Keratinocyte (primary cell): ENCODE measurements around the gene ADGRB2.

Experiments
- EZH2 ChIP-seq: IDR thresholded peaks from one replicate; pipeline ENCODE4 v1.6.1; 2012; ENCODE audit warnings: inconsistent platforms, mild to moderate bottlenecking, low read length, moderate library complexity
- TF ChIP-seq, protein P1 (sequence below), 3 experiments: IDR thresholded peaks in 1 of 3; conservative IDR thresholded peaks in 1 of 3; optimal IDR thresholded peaks in 1 of 3; 2 replicates in 2 of 3; 3 replicates in 1 of 3; pipeline versions ENCODE3 to v1.5.1; 2011; ENCODE audit warnings: low read length in 3 of 3, mild to moderate bottlenecking in 3 of 3, moderate library complexity in 2 of 3, control low read depth in 1 of 3, inconsistent platforms in 1 of 3; ENCODE audit not compliant: insufficient read depth in 2 of 3; ENCODE audit errors: extremely low read depth in 1 of 3

DNA sequence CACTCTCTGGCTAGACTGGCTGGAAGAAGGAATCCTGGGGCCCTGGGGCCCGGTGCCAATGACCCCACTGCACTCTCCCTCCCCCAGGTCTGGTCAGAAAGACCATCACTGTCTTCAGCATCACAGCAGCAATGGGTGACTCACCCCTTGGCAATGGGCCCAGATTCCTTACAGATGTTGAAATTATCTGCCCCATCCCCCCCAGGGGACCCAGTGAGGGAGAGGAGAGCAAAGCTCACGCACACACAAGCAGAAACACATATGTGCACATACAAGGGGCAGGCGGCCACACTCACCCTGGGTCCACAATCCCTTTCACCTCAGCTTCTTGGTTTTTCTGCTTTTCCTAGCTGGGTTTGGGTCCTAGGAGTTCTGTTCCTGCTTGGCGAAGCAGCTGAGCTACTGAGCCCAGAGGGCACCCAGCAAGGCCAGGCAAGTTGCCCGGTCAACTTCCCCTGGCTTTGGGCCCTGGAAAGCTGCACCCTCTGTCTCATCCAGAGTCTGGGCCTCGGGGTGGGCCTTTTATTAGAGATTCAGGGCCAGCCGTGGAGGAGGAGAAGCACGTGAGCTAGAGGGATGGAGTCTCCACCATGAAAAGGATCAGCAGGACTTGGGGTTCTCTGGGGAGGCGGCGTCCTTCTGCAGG is 62.9 kb downstream of the ADGRB2 start:
- TF ChIP-seq EZH2 = no peak
- TF ChIP-seq, protein P1, sequence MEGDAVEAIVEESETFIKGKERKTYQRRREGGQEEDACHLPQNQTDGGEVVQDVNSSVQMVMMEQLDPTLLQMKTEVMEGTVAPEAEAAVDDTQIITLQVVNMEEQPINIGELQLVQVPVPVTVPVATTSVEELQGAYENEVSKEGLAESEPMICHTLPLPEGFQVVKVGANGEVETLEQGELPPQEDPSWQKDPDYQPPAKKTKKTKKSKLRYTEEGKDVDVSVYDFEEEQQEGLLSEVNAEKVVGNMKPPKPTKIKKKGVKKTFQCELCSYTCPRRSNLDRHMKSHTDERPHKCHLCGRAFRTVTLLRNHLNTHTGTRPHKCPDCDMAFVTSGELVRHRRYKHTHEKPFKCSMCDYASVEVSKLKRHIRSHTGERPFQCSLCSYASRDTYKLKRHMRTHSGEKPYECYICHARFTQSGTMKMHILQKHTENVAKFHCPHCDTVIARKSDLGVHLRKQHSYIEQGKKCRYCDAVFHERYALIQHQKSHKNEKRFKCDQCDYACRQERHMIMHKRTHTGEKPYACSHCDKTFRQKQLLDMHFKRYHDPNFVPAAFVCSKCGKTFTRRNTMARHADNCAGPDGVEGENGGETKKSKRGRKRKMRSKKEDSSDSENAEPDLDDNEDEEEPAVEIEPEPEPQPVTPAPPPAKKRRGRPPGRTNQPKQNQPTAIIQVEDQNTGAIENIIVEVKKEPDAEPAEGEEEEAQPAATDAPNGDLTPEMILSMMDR (optimal IDR thresholded peaks at IDR 0.05 in 1 of 3, IDR thresholded peaks at IDR 0.05 in 1 of 3, conservative IDR thresholded peaks at IDR 0.05 in 1 of 3; ENCODE audit: extremely low read depth in 1 of 3, insufficient read depth in 2 of 3, low read length in 3 of 3) = no peak
